Astrocyte of the hippocampus (primary cell): ENCODE measurements around the gene DSCAML1.

Experiments used
- DNase-seq: peaks from one replicate; pipeline ENCODE4 v3.0.0; 2011; ENCODE audit warnings: low read depth, low spot score

DSCAML1 gene

GRCh38 chr11:117831661-117832415 is 34.8 kb upstream of the DSCAML1 start:
- no peak for DNase-seq

DNA sequence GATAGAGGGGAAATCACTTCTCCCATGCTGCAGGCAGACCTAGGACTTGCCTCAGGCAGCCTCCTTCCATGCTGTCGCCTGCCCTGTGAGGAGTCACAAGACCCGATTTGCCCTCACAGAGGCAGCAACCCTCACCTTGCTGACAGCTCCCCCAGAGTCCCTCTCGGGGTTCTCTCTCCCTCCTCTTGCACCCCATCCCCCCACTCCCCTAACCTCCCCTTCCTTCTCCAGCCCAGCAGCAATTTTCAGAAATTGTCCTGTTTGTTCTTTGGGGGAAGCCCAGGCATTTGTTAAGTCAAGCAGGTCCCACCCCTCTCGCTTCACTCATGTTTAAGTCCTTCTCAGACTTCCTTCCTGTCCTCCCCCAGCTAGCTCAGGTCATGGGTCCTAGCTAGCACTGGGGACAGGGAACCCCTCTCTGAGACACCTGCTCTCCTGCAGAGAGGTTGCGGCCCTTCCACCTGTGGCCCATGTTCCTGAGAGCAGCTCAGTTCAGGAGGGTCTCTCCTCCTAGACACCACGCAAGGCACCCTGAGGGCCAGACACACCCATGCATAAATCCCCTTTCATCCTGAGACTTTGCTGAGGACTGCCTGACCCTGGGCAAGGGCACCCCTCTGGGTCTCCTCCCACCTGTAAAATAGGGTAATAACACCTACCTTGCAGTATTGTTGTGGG is 33.8 kb upstream of the DSCAML1 start:
- no peak for DNase-seq

- DNase-seq: no peak
These were observed 33.1 kb upstream of the DSCAML1 start for GRCh38 chr11:117830072-117830471.

DNA sequence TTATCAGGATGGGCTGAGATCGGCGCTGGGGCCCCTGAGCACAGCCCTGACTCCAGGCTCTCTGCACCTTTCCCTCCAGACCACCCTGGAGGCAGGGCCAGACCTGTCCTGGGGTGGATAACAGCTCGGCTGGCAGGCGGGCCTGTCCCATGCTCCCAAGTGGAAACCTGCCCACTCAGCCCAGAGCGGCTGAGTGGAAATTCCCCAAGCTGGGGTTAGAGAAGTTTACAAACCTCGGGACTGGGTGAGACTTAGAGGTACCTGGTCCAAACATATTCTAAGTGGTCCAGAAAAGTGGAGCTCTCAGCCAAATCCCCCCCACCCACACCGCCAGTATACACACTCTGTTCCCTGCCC is 32.3 kb upstream of the DSCAML1 start:
- no peak for DNase-seq

DNA sequence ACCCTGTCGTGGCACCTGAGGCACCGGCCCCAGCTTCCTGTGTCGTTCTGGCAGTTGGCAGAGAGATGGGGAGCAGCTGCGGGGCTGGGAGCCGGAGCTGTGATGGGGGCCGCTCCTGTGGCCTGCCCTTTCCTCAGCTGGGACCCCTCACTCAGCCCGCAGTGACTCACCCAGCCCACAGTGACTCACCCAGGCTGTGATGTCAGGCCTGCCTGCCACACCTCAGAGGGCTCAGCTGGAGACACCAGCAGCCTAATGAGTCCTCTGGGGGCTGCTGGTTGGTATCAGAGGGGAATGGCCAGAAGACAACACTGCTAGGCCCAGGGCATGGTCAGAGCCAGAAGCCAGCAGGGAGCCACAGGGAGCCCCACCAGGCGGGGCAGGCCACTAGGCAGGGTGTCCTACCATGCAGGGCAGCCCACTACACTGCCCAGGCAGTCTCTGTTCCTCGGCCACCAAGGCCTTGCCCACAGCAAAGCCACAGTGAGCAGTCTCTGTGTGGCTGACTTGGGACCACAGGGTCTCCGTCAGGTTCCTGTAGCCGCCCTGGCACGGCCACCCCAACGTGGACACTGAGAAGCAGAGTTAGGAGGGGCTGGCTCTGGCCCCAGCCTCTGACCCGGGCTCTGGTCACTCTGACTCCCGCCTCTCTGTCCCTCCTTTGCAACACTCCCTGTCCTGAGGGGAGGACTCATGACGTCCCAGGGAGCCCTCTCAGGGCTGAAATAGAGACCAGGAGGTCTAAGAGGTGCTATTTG is 31.8 kb upstream of the DSCAML1 start:
- DNase-seq: peak; percentile 92

DNA sequence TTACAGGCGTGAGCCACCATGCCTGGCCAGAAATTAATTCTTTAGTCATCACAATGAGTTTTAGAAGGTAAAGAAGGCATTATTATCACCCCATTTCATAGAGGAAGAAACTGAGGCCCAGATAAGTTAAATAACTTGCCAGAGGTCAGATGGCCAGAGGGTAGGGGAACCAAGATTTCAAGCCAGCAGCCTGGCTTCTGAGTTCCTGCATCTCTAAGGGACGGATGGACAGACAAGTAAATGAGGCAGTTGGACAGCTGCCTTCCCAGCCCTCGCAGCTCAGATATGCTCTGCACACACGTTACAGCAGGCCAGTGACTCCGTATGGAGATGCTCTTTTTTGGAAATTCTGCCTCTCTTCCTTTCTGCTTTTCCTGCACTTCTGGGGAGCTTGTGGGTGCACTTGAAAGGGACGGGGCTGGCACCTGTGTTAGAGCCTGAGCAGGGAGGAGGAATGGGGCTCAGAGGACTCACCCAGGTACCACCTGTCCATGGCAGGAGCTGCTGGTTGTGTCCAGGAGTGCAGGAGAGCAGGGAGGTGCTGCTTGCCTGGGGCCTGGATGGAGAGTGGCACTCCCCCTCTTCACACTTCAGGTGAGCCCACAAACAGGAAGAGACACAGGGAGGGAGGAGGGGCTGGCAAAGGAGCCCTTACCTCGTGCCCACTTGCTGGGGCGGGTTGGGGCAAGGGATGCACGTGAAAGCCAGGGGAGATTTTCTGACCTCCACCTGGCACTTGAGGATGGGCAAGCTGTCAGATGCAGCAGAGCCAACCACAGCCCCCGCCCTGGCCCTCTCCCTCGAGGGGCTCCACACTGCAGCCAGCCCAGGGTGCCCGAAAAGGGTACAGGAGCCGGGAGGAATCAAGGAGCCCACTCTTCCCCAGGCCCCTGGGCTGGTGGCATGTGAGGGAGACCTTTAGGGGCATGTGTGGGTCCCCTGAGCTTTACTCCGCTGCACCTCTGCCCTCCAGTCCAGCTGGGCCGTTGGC is 30.8 kb upstream of the DSCAML1 start:
- DNase-seq: no peak

GRCh38 chr11:117826832-117827231 is 29.8 kb upstream of the DSCAML1 start:
- no peak for DNase-seq

GRCh38 chr11:117826190-117826570 is 29.2 kb upstream of the DSCAML1 start:
- no peak for DNase-seq

- DNase-seq: no peak
These were observed 28.6 kb upstream of the DSCAML1 start for GRCh38 chr11:117825538-117826189.

GRCh38 chr11:117824571-117825537 is 27.8 kb upstream of the DSCAML1 start, which contains the start of gene FXYD2:
Gene FXYD2, minus strand, starts transcription at chr11:117824744. Its CDS starts 66 bp downstream, at chr11:117824678.
- DNase-seq: no peak

DNA sequence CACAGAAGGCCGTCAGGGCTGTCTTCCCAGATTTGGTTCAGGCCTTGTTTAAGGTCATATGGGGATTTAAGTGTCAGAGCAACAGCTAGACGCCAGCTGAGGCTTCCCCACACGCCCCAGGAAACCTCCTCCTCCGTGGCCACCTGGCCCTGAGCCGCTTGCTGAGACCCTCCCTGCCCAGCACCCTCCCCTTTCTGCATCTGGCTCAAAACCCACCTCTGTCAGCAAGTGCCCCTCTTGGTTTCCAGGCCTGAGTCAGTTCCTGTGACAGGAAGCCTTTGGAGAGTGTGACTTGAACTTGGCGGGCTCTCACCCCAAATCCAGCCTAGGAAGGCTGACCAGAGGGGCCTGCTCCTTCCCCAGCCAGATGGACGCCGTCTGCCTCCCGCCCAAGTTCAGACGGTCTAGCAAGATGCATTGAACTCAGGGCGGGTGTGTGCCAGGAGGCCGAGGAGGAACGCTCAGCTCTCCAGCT is 27.0 kb upstream of the DSCAML1 start:
- DNase-seq: no peak

- no peak for DNase-seq
These were observed 26.4 kb upstream of the DSCAML1 start for GRCh38 chr11:117823294-117823945.

- peak; percentile 47 for DNase-seq
These were observed 25.3 kb upstream of the DSCAML1 start for GRCh38 chr11:117822074-117823033.

DNA sequence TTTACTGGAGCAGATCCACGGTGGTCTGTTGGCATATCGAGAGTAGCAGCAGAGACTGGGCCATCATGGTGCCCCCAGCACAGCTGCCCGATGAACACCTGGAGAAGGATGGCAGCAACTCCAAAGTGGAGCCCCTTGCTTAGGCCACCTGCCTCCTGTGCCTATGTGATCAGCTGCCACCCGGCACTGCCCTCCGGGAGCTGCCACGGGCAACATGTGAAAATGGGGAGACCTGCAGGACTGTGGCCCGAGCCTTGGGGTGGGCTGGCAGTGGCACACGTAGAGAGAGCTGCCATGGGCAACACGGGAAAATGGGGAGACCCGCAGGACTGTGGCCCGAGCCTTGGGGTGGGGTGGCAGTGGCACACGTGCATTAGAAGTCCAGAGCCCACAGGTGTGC is 24.4 kb upstream of the DSCAML1 start:
- DNase-seq: no peak

DNA sequence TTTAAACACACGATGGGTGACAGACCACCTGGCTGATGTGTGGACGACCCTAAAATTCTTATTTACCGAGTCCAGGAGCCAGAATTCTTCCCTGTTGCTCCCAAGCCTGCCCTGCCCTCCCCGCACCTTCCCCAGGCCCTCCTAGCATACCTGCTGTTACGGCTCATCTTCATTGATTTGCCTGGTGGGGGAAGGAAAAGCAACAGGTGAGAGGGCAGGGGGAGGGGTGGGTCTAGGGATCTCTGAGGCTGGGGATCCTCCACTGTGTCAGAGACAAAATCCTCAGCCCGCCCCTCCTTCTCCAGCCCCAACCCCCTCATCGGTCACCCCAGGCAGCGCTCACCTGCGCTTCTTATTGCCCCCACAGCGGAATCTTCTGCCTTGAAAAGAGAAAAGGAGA is 23.5 kb upstream of the DSCAML1 start:
- DNase-seq: no peak

DNA sequence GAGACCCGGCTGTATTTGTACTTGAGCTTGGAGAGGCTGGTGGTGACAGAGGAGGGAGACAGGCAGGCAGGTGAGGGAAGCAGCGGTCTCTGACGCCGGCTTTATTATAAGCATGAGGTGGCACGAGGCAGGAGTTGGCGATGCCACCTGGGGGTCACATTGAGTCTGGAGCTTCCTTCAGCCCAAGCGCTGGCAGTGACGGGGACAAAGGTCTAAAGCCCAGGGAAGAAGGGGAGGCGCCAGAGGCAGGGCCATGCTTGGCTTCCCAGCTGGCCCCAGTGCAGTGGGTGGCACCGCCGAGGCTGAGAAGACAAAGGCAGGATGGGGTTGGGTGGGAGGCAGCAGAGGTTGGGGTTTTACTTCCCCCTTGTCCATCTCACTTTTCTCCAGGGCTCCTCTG is 23.1 kb upstream of the DSCAML1 start:
- no peak for DNase-seq

- DNase-seq: peak; percentile 88
These were observed 22.4 kb upstream of the DSCAML1 start for GRCh38 chr11:117819096-117820040.
